HG02884 (cell line): Measurements from ENCODE around the gene RUNX1.

ENCODE experiments used
- ATAC-seq: cut with Tn5 transposase; IDR thresholded peaks from one replicate; pipeline ENCODE4 v1.9.1; 2021; ENCODE audit warnings: mild to moderate bottlenecking, moderate library complexity; ENCODE audit not compliant: unreplicated experiment

Gene RUNX1

GRCh38 chr21:34886240-34887104 lies 162.6 kb downstream of the RUNX1 start:
- no peak for ATAC-seq

GRCh38 chr21:34885626-34886239 lies 163.4 kb downstream of the RUNX1 start:
- ATAC-seq = no peak

GRCh38 chr21:34885125-34885524 lies 164.0 kb downstream of the RUNX1 start:
- no peak for ATAC-seq

- no peak for ATAC-seq
These were observed 164.7 kb downstream of the RUNX1 start for GRCh38 chr21:34884346-34884929.

- ATAC-seq = no peak
These were observed 165.4 kb downstream of the RUNX1 start for GRCh38 chr21:34883491-34884271.

- ATAC-seq = no peak
These were observed 166.4 kb downstream of the RUNX1 start for GRCh38 chr21:34882719-34883131.

GRCh38 chr21:34881839-34882371 lies 167.2 kb downstream of the RUNX1 start:
- ATAC-seq = no peak

GRCh38 chr21:34881421-34881820 lies 167.7 kb downstream of the RUNX1 start:
- no peak for ATAC-seq

GRCh38 chr21:34880401-34880800 lies 168.7 kb downstream of the RUNX1 start:
- no peak for ATAC-seq

GRCh38 chr21:34878940-34879339 lies 170.2 kb downstream of the RUNX1 start:
- ATAC-seq = no peak

GRCh38 chr21:34878501-34878900 lies 170.6 kb downstream of the RUNX1 start:
- ATAC-seq = no peak

- no peak for ATAC-seq
These were observed 171.5 kb downstream of the RUNX1 start for GRCh38 chr21:34877485-34878128.

- no peak for ATAC-seq
These were observed 173.3 kb downstream of the RUNX1 start for GRCh38 chr21:34875830-34876229.

- no peak for ATAC-seq
These were observed 174.2 kb downstream of the RUNX1 start for GRCh38 chr21:34874684-34875513.

- no peak for ATAC-seq
These were observed 177.8 kb downstream of the RUNX1 start for GRCh38 chr21:34871026-34871908.

- no peak for ATAC-seq
These were observed 178.9 kb downstream of the RUNX1 start for GRCh38 chr21:34870246-34870645.

- ATAC-seq = no peak
These were observed 179.6 kb downstream of the RUNX1 start for GRCh38 chr21:34869545-34869944.

- ATAC-seq = no peak
These were observed 181.3 kb downstream of the RUNX1 start for GRCh38 chr21:34867785-34868184.
